ENCODE measurements around the gene RPL37.

The RPL37 gene

DNA sequence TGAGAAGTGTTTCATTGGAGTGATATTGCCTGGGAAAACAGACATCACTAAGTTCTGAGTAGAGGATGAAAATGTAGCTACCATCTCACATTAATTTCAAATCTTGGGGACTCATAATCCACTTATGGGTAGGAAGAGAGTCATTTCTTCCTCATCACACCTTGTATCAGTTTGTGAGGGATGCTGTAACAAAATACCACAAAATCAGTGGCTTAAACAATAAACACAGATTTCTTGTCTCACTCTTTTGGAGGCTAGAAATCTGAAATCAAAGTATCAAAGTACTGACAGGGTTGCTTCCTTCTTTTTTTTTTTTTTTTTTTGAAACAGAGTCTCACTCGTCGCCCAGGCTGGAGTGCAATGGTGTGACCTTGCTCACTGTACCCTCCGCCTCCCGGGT, 9.5 kb upstream of the RPL37 start:
- no peak overlapping the region for H3K27ac ChIP-seq
- TF ChIP-seq, protein P1, sequence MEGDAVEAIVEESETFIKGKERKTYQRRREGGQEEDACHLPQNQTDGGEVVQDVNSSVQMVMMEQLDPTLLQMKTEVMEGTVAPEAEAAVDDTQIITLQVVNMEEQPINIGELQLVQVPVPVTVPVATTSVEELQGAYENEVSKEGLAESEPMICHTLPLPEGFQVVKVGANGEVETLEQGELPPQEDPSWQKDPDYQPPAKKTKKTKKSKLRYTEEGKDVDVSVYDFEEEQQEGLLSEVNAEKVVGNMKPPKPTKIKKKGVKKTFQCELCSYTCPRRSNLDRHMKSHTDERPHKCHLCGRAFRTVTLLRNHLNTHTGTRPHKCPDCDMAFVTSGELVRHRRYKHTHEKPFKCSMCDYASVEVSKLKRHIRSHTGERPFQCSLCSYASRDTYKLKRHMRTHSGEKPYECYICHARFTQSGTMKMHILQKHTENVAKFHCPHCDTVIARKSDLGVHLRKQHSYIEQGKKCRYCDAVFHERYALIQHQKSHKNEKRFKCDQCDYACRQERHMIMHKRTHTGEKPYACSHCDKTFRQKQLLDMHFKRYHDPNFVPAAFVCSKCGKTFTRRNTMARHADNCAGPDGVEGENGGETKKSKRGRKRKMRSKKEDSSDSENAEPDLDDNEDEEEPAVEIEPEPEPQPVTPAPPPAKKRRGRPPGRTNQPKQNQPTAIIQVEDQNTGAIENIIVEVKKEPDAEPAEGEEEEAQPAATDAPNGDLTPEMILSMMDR (IDR thresholded peaks at IDR 0.05): no peak
- no peak for TF ChIP-seq ZFX (IDR thresholded peaks at IDR 0.05; ENCODE audit: borderline replicate concordance)

DNA sequence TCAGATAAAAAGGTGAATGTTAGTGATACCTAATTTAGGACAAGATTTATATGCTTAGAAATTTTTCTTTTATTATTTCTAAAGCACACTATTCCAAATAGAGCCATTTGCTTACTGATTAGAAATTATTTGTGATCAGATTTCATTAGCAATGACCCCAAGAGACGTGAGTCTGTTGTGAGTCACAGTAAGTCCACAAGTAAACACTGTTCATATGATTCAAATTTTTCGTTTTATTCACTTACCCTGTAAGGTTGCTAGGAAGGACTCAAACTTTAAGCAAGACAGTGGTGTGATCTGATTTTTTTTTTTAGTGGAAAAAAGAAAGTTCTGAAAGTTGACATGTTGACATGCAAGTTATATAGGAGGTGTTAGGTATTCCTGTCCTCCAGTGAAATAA, 7.3 kb upstream of the RPL37 start:
- no peak overlapping the region for H3K27ac ChIP-seq
- TF ChIP-seq, protein P1 (IDR thresholded peaks at IDR 0.05): no peak
- no peak for TF ChIP-seq ZFX (IDR thresholded peaks at IDR 0.05; ENCODE audit: borderline replicate concordance)

DNA sequence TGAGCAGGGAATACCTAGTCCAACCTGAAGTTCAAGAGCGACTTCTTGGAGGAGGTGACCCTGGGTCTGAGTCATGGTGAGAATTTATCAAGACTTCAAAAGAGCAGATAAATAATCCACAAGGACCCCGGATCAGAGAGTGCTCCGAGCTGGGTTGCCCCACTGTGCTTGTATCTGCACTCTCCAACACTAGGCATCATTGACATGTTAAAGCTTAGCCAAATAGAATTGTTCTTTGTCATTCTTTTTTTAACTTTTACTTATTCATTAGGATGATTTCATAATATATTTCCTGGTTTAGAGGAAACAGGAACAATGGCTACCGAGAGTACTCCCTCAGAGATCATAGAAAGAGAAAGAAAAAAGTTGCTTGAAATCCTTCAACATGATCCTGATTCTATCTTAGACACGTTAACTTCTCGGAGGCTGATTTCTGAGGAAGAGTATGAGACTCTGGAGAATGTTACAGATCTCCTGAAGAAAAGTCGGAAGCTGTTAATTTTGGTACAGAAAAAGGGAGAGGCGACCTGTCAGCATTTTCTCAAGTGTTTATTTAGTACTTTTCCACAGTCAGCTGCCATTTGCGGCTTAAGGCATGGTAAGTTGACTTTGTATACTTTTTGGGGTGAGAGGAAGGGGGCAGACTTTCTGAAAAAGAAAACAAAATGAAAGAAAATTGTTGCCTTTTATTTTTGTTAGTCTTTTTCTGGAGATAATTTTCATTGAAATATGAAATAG, 6.2 kb upstream of the RPL37 start, which contains the start of gene CARD6:
Gene CARD6 (plus strand): TSS at position 300 of the 738 bp plus-strand sequence. CDS start 16 bp downstream, at position 316.
- TF ChIP-seq ZFX (IDR thresholded peaks at IDR 0.05; ENCODE audit: borderline replicate concordance): no peak
- TF ChIP-seq, protein P1 (IDR thresholded peaks at IDR 0.05): no peak
- no peak within 1 kb of the TSS for H3K27ac ChIP-seq

DNA sequence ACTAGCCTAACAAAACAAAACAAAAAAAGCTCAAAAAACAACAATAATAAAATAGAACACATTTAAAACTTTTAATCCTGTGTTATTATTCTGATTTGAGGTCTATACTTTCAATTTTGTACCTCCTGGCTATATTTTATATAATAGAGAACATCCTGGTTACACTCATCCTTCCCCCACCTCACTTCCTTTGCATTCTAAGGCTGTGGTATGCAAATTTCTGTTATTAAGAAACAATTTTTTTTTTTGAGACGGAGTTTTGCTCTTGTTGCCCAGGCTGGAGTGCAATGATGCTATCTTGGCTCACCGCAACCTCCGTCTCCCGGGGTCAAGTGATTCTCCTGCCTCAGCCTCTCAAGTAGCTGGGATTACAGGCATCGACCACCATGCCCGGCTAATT, 3.1 kb upstream of the RPL37 start:
- no peak for TF ChIP-seq ZFX (IDR thresholded peaks at IDR 0.05; ENCODE audit: borderline replicate concordance)
- TF ChIP-seq, protein P1 (IDR thresholded peaks at IDR 0.05): no peak

DNA sequence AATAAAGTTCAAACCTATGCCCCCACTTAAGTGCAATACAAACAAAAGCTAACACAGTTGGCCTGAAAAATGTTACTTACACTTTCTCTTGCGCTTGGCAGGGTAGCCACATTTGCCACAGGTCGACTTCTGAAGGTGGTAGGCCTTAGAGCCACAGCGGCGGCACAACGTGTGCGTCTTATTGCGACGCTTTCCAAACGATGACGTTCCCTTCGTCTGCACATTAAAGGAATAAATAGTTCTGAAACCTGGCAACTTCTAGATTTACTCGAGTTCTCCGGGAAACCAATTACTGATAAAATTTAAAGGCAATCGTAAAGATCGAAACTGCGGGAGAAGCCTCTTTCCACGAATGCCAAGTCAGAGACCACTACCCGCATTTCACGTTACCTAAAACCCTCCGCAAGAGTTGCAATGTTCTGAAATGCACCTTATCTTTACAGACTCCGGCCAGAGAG, 602 bp downstream of the RPL37 start:
- no peak for TF ChIP-seq ZFX (IDR thresholded peaks at IDR 0.05; ENCODE audit: borderline replicate concordance)
- TF ChIP-seq, protein P1 (IDR thresholded peaks at IDR 0.05): no peak
- peak overlapping the region; percentile 98 for H3K27ac ChIP-seq

More for the DNA sequence above, 3.1 kb upstream of the RPL37 start:
- no peak overlapping the region for H3K27ac ChIP-seq

DNA sequence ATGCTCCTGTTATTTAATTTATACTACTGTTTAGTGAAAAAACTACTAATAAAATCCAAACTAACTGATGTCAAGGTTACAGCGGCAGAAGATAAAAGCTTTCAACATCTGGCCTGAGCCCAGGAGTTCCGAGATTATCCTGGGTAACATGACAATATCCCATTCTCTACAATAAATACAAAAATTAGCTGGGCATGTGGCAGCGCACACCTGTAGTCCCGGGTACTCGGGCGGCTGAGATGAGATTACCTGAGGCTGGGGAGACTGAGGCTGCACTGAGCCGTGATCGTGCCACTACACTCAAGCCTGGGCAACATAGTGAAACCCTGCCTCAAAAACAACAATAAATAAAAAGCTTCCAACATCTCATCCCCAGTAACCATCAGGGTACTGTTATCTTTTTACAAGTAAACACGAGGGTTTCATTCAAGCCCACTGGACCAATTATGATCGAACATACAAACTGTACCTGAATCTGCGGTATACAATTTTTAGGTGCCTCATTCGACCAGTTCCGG, 1.3 kb downstream of the RPL37 start:
- H3K27ac ChIP-seq: peak overlapping the region; percentile 98
- TF ChIP-seq, protein P1 (IDR thresholded peaks at IDR 0.05): no peak
- TF ChIP-seq ZFX (IDR thresholded peaks at IDR 0.05; ENCODE audit: borderline replicate concordance): no peak

DNA sequence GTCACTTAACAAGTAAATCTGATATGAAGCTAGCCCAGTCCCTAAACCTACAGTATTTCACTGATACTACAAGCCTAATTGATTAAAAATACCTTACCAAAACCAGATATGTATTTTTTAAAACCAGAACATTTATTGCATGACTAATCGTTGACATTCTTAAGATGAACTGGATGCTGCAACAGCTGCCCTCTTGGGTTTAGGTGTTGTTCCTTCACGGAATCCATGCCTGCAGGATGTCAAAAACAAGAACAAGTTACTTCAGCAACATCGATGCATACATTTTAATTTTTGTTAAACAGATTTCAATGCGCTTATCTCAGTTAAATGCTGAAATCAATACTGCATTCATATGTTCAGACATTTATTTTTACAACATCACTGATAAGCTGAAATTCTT, 2.7 kb downstream of the RPL37 start:
- TF ChIP-seq ZFX (IDR thresholded peaks at IDR 0.05; ENCODE audit: borderline replicate concordance): no peak
- TF ChIP-seq, protein P1 (IDR thresholded peaks at IDR 0.05): no peak
- H3K27ac ChIP-seq: peak overlapping the region; percentile 41; the same call in 1 of the 2 replicates
